Measurements from ENCODE around the gene GATD1. TPM values are rescaled to one million over a fixed set of nuclear protein-coding genes. Genes with fewer than 3 reads are reported as not detected.

GATD1 gene
- total RNA-seq, 1 donor from 2014 or later: 94.9 TPM

GRCh38 chr11:773830-774229, 3.5 kb downstream of the GATD1 start:
- TF ChIP-seq, protein P1, sequence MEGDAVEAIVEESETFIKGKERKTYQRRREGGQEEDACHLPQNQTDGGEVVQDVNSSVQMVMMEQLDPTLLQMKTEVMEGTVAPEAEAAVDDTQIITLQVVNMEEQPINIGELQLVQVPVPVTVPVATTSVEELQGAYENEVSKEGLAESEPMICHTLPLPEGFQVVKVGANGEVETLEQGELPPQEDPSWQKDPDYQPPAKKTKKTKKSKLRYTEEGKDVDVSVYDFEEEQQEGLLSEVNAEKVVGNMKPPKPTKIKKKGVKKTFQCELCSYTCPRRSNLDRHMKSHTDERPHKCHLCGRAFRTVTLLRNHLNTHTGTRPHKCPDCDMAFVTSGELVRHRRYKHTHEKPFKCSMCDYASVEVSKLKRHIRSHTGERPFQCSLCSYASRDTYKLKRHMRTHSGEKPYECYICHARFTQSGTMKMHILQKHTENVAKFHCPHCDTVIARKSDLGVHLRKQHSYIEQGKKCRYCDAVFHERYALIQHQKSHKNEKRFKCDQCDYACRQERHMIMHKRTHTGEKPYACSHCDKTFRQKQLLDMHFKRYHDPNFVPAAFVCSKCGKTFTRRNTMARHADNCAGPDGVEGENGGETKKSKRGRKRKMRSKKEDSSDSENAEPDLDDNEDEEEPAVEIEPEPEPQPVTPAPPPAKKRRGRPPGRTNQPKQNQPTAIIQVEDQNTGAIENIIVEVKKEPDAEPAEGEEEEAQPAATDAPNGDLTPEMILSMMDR (conservative IDR thresholded peaks at IDR 0.05): no peak

DNA sequence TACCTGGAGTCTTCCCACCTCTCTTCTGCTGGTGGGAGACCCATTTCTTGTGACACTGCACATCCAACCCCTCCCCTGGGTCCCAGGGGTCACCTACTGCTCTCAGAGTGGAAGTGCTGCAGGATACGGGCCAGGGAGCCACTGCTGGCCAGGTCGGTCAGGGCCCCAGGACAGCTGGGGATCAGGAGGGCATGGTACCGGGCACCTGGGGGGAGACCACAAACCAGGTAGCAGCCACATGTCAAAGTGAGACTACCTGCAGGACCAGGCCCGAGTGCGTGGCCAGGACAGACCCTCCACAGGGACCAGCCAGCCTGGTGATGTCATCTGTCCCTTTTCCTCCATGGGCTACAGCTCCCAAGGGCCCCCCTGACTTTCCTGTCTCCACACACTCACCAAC, 3.9 kb downstream of the GATD1 start:
- Mint-ChIP-seq H3K36me3 (ENCODE audit: low read depth) (no peaks in the 10 kb centered on the region), H3K27me3 (ENCODE audit: low read depth) (no peaks in the 10 kb centered on the region), H3K4me1 (peaks cover 18% of the 10 kb centered on the region), H3K4me3 (peak overlapping the region; percentile 66), H3K27ac (ENCODE audit: unreplicated experiment) (peak overlapping the region; percentile 12), H3K9me3 (no peaks in the 10 kb centered on the region)
- no peak for DNase-seq (ENCODE audit: low read depth, low spot score)
- TF ChIP-seq, protein P1 (conservative IDR thresholded peaks at IDR 0.05): no peak

More at GRCh38 chr11:773830-774229, 3.5 kb downstream of the GATD1 start:
- H3K27me3 Mint-ChIP-seq (ENCODE audit: low read depth): no peaks in the 10 kb centered on the region
- no peak for DNase-seq (ENCODE audit: low read depth, low spot score)
- H3K4me1 Mint-ChIP-seq: peaks cover 18% of the 10 kb centered on the region
- no peaks in the 10 kb centered on the region for H3K9me3 Mint-ChIP-seq
- no peaks in the 10 kb centered on the region for H3K36me3 Mint-ChIP-seq (ENCODE audit: low read depth)
- H3K4me3 Mint-ChIP-seq: peak overlapping the region; percentile 57
- no peak overlapping the region for H3K27ac Mint-ChIP-seq (ENCODE audit: unreplicated experiment)

- DNase-seq (ENCODE audit: low read depth, low spot score): no peak
- Mint-ChIP-seq H3K27me3 (ENCODE audit: low read depth) (no peaks in the 10 kb centered on the region), H3K36me3 (ENCODE audit: low read depth) (no peaks in the 10 kb centered on the region), H3K4me1 (peaks cover 18% of the 10 kb centered on the region), H3K9me3 (no peaks in the 10 kb centered on the region), H3K27ac (ENCODE audit: unreplicated experiment) (no peak overlapping the region), H3K4me3 (peak overlapping the region; percentile 66)
- TF ChIP-seq, protein P1 (conservative IDR thresholded peaks at IDR 0.05): no peak
Measured at GRCh38 chr11:772429-773390, 4.6 kb downstream of the GATD1 start.

GRCh38 chr11:771617-772204, 5.6 kb downstream of the GATD1 start:
- H3K36me3 Mint-ChIP-seq (ENCODE audit: low read depth): peaks cover 1% of the 10 kb centered on the region
- H3K4me1 Mint-ChIP-seq: peaks cover 18% of the 10 kb centered on the region
- H3K27me3 Mint-ChIP-seq (ENCODE audit: low read depth): no peaks in the 10 kb centered on the region
- DNase-seq (ENCODE audit: low read depth, low spot score): no peak
- TF ChIP-seq, protein P1 (conservative IDR thresholded peaks at IDR 0.05): no peak
- no peak overlapping the region for H3K4me3 Mint-ChIP-seq
- H3K27ac Mint-ChIP-seq (ENCODE audit: unreplicated experiment): no peak overlapping the region
- H3K9me3 Mint-ChIP-seq: no peaks in the 10 kb centered on the region

DNA sequence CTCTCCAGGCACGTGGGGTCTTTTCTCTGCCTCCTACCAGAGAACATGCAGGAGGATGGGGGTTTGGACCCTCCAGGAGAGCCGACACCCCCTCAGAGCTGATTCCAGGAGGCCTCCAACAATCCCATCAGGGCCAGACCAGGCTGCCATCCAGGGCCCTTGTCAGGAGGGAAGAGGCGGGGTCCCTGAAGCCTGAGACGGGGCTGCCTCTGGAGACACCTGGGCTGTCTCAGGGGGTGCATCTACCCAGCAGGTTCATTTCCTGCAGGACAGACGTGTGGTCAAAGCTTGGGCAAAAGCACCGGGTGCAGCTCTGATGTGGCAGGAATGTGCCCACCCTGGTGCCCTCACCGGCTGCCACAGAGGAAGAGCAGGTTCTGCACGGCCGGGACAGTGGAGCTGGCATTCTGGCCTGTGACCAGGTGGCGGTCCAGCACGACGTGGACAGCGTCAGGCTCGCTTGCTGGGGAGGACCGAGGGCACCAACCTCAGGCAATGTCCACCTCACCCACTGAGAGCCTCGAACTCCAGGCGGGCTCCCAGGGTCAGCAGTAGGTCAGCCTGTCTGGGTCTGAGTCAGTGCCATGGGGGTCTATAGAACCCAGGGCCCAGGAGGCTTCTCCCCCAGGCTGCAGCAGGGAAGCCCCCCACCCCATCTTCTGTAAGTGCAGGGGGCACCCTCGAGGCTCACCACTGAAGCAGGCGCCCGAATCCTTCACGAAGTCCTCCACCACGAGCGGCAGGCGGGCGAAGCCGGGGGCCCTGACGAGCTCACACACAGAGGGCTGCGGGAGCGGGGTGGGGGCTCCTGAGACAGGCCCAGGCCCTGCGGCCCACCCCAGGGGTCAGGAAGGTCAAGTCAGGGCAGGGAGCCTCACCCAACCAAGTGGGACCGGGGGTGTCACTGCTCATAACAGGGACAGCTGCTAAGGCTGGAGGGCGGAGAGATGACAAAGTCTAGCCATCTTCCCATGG, 6.4 kb downstream of the GATD1 start:
- H3K27ac Mint-ChIP-seq (ENCODE audit: unreplicated experiment): no peak overlapping the region
- no peaks in the 10 kb centered on the region for H3K27me3 Mint-ChIP-seq (ENCODE audit: low read depth)
- no peaks in the 10 kb centered on the region for H3K9me3 Mint-ChIP-seq
- H3K4me1 Mint-ChIP-seq: peaks cover 13% of the 10 kb centered on the region
- peaks cover 3% of the 10 kb centered on the region for H3K36me3 Mint-ChIP-seq (ENCODE audit: low read depth)
- TF ChIP-seq, protein P1 (conservative IDR thresholded peaks at IDR 0.05): no peak
- H3K4me3 Mint-ChIP-seq: no peak overlapping the region
- no peak for DNase-seq (ENCODE audit: low read depth, low spot score)
